GM18519 (cell line): ENCODE data around the gene QDPR.
A peak's percentile ranks its signal among the peaks of the same experiment; 100 is the strongest.

ENCODE experiments used
- ATAC-seq: cut with Tn5 transposase; IDR thresholded peaks from one replicate; pipeline ENCODE4 v1.9.1; 2021; ENCODE audit warnings: mild to moderate bottlenecking, moderate library complexity; ENCODE audit not compliant: unreplicated experiment, low FRiP score

QDPR gene

DNA sequence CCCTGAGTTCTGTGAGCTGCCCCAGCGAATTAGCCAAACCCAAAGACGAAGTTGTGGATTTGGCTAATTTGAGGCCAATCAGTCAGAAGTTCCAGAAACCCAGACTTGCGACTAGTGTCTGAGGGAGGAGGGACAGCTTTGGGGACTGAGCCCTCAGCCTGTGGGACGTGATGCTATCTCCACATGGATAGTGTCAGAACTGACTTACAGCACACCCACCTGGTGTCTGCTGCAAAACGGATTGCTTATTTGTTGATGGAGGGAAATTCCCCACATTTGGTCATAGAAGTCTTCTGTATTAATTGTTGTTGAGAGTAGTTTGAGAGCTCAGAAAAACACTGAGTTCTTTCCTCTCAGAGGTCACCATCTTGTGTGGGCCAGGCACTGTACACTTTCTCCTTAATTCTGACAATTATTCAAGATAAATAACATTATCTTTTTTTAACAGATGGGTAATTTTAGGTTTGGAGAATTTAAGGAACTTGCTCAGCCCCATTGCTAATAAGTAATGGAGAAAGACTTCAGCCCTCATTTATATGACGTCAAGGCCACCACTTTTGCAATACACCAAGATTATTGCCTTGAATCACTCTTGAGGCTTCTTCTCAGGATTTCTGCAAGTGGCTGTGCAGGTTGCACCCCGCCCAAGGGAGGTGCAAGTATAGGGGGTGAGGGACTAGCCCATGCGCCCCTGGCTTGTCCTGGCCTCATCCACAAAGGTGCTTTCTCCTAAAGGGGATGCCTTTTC lies 19.8 kb upstream of the QDPR start:
- no peak for ATAC-seq

DNA sequence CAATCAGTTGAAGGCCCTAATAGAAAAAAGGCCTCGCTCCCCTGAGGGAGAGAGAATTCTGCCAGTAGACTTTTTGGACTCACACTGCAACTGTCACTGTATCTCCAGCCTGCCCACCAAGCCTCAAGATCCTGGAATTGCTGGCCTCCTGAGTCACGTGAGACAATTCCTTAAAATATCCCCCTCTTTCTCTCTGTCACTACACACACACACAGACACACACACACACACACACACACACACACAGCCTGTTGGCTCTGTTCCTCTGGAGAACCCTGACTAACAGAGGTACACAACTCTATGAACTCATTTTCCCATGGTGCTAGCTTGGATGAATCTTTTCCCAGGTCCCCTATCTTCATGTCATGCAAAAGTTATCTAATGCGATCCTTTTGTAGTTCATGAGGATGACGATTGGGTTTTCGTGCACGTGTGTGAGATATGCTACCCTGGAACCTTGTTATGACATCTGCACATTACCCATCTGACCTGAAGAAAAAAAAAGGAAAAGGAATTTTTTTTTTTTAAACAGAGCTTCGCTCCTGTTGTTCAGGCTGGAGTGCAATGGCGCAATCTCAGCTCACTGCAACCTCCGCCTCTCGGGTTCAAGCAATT lies 16.8 kb upstream of the QDPR start:
- no peak for ATAC-seq

DNA sequence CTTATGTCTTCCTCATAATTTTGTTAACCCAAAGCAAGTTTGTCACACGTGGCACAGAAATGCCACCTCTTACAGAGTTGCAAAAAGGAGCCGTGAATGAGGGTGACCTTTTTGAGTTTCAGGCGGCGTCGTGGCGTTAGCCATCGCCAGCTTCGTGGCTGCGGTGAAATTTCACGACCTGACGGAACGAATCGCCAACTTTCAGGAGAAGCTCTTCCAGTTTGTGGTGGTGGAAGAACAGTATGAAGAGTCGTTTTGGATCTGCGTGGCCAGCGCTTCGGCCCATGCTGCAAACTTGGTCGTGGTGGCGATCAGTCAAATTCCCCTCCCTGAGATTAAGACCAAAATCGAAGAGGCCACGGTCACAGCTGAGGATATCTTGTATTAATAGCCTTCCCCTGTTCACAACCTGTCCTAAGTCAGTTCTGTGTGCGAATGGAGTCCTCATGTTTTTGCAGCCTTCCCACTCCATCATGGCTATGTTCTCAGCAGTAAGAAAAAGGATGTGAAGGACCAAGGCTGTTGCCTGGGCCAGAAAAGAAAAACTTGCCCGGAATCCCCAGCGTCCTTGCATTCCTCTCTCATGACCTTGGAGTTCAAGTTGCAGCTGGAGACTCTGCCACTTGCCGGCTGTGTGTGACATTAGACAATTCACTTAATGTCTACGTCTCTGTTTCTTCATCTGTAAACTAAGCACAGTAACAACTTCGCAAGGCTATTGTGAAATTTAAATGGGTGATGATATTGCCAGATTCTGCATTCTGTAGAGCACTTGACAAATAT lies 15.0 kb upstream of the QDPR start:
- no peak for ATAC-seq

DNA sequence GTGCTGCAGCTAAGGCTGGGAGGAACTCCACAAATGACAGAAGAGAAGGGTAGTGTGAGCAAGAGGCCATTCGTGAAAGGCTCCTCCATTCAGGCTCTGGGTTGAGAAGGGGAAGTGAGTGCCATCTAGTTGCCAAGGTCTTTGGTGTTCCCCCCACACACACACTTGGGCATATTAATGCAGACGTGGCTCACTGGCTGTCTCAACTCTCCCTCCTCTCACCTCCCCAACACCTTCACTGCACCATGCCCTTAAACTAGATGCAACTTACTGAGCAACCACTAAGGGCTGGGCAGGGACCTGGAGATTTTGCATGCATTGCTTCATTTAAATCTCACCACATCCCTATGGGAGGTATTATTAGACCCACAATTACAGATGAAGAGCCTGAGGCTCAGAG lies 11.8 kb upstream of the QDPR start:
- no peak for ATAC-seq

DNA sequence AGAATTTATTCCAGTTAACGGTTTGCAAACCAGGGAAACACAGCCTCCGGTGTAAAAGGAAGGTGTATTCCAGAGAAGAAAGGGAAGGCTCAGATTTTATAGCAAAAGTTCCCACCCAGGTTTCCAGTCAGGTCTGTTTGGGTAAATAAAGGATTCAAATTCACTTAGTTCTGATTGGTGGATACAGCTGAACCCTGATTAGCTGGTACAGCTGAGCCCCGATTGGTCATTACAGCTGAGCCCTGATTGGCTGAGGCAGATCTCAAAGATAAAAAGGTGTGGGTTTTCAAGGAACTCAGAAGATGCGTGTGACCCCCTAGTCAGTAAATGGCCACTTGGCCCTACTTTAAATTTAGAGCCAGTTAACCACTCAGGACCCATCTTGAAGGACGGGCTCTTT lies 9.7 kb upstream of the QDPR start:
- ATAC-seq = no peak

DNA sequence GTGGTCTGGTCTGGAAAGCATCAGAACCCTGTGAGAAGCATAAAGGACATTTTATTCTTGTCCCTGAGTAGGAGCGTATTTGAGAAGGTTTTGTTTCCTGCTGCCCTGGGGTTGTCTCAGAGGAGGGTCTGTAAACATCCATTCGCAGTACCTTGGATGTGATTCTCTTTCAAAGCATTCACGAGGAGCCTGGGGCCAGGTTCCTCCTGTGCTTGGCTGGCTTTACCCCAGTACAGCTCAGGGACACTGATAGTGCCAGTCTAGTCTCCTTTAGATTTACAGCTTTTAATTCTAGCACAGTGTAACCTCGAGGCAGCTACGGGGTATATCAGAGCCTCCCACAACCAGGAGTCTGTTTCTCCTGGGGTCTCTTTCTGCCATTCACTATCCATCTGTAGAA lies 5.8 kb upstream of the QDPR start:
- ATAC-seq = no peak

DNA sequence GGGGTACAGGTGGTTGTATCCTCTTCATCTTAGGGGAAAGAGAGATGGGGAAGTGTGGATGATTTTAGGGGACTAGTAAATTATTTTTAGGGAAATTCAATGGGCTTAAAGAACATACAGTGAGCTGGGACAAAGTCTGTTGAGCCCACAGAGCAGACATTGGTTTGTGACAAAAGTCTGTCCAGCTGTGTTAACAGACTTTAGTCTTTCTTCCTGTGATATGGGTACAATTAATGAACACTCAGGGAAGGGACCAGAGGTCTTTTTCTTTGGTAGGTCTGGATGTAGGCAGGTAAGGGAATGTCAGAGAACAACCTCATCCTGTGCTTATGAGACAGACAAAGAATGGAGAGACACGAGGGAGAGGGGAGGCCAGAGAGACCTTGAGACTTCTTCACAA lies 5.1 kb upstream of the QDPR start:
- ATAC-seq = no peak

DNA sequence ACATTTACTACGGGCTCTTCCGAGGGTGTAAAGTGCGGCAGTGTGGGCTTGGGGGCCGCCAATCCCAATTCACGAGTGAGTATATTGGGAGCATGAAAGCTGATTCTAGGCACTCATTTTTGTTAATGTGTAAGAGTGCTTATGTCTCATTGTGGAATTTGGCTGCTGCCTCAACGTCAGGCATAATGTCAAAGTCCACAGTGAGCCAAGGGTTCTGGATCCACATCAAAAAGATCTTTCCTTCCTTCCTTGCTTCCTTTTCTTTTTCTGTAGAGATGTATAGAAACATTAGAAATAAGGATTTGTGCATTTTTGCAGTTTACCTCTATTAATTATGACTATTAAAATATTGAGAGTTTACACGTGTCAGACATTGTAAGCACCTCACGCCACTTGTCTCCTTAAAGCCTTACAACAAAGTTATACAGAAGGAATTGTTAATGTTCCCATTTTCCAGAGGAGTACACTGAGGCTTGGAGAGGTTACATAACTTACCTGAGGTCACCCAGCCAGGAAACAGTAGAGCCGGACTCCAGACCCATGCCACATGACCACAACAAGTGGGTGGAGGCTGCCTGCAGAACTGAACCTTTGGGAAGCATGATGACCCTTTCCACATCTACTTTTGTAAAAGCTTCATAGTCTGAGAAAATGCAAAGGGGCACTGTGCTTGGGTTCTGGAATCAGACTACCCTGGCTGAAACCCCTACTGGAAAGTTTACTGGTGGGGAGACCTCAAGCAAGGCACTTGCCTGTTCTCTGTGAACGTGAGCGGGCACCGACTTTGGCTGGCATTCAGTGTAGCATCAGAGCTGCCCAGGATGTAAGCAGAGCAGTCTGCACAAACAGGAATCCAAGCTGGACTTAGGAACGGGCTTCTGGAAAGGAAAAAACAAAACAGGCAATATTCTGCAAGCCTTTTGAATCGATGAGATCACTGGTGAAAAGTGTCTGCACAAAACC lies 3.8 kb upstream of the QDPR start:
- ATAC-seq = no peak

DNA sequence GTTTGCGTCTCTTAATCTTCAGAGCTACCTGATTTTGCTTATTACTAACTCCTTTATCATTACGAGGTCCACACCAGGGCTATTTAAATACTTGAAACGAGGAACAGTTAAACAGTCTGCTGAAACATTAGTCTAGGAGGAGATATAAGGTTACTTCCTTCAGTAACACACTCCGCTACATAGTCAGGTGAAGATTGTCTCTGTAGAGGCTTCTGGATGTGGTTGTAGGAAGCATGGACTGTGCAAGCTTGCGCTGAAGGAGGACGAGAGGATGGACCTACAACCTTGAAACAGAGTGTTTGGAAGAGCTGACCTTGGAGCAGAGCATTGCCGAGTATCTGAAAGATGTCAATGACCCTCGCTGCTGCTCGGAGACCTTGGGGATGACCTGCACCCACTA lies 3.0 kb upstream of the QDPR start, which contains the start of gene CLRN2:
Gene CLRN2, plus strand, starts transcription at position 301 of the 400 bp plus-strand sequence. CDS start 102 bp downstream, outside the sequence.
- no peak for ATAC-seq

DNA sequence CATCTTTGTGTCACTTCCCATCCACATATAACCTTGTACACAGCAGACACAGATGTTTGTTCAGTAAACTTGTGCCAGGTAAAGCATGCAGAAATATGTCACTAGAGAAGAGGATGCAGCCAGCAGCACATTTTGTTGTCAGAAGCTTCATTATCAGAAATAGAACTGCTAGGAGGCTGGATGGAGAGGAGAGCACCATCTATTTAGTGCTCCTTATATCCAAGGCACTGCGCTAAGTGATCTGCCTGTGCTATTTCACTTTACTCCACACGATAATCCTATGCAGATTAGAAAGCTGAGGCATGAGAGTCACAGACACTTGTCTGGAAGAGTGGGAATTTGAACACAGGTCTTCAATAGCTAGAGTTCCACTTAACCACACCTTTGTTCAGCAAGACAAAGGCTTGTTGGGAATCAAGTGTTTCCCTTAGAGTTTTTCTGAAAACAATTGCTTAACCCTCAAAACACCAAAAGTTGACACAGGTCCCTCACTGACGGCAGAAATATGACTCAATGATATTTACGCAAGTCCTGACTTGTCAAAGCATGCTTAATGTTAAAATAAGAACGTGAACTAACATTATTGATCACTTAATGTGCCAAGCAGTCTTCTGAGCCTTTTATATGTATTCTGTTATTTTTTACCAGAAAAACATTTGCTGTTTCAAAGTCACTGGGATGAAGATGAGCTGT lies 1.2 kb upstream of the QDPR start:
- no peak for ATAC-seq

DNA sequence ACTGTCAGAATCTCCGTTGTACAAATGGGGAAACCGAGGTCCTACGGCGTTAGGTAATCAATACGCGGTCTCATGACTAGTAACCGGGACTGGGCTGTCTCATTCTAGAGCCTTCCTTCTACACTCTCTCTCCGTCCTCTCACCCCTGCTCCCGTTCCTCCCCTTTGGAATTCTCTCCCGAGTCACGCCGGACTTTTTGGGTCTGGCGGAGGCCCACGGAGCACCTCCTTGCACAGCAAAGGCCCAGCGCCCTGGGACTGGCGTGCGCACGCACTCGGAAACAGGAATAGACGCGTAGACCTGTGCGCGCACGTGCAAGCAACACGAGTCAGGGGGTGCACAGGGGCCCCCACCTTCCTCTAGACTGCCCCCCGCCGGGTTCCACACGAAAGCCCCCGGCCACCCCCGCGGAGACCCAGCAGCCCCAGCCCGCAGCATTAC lies 361 bp downstream of the QDPR start:
- peak; percentile 43 for ATAC-seq

DNA sequence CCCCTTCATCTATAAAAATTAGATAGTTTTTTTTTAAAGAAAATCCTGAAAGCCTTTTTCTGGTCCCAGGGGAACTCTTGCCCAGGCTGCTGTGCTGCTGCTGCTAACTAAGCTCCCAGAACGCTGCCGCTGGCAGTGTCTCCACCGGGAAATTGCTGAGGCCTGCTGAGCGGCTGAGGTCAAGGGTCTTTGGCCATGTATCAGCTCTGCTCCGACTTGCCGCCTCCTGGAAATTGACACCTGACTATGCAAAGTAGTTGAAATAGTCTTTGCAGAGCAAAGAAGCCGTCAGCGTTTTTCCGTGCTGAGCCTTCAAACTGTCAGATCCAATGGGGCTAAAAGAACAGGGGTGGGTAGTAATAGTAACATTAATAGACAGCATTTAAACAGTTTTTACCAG lies 839 bp downstream of the QDPR start:
- ATAC-seq = no peak

DNA sequence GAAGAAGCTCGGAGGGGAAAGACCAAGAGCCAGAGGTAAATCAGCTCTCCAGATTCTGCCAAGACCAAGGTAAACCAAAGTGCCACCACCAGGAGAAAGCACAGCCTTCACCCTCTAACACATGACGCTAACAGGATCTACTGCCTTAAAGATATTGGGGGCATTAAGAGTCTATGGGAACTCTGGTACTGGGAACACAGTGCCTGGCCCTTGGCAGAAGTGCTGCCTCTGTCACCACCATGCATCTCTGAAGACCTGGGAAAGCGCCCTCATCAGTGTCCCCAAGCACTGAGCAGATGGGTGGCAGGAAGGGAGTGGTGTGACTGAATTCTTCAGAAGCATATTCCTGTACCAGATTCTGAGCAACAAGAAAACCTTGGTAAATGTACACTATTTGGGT lies 1.3 kb downstream of the QDPR start:
- ATAC-seq = no peak

DNA sequence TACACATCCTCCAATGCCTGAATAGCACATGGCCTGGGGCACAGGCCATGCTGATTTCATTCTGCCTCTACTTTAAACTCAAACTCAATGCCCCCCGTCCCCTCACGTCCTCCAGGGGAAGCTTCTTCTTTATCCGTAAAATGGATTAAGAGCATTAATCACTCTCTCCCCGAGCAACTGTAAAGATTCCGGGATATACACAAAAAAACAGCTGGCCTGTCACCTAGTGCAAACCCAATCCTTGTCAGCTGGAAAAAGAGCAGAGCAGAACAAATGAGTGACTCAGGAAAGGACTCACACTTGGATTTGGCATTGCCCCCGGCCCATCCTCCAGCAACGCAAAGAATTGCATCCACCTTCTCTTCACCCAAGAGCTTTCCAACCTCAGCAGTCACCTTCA lies 7.8 kb downstream of the QDPR start:
- no peak for ATAC-seq

DNA sequence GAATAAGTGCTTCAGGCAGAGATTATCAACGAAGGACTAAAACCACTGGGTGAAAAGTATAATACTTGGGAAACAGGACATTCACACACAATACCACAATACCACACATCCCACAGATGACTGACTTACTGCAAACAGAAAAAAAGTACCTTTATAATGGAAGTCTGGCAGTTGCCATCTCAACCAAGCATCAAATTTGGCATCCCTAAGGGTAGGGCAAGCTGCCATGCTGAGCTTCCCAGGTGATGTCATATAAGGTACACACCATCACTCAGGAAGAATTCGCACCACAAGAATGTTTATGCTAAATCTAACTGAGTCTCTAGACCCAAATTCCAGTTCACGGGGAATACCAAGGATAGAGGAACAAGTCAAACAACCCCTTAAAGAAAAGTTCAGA lies 9.1 kb downstream of the QDPR start:
- no peak for ATAC-seq

DNA sequence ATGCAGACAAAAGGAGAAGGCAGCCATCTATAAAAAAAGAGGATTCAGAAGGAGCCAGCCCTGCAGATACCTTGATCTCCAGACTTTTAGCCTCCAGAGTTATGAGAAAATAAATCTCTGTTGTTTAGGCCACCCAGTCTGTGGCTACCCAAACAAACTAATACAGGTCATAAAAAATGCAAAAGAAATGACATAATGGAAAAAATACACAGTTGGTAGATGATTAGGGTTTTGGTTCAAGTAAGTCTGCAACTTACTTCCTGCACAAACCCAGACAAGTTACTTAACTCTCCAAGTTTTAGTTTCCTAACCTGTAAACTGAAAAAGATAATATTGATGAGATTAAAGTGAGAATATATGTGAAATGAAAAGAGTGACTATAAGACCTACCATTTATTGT lies 11.3 kb downstream of the QDPR start:
- ATAC-seq = no peak

DNA sequence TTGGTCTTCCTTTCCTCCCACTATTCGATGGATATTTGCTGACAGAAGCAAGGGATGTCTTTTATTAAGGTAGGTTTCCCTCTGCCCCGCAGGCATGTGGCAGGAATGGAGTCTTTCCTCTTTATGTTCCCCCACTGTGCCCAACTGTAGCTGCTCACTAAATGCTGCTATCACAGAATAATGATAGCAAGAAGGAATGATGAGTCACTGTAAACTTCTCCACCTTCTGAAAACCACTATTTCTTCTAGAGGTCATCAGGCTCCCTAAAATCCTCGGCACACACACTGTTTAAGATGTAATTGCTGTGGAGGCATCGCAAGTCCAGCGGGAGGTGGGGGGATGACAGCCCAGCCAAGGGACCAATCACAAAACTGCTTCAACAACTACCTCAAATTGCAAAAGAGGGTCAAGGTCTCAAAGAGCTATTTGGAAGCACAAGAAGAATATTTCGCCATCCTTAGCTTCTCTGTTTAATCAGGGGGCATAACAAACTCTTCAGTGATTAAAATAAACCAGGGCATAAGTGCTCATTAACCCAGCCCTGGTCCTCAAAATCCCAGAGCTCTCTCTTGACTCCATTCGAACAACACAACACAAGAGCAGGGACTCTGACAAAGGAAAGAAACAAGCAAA lies 13.9 kb downstream of the QDPR start:
- no peak for ATAC-seq

DNA sequence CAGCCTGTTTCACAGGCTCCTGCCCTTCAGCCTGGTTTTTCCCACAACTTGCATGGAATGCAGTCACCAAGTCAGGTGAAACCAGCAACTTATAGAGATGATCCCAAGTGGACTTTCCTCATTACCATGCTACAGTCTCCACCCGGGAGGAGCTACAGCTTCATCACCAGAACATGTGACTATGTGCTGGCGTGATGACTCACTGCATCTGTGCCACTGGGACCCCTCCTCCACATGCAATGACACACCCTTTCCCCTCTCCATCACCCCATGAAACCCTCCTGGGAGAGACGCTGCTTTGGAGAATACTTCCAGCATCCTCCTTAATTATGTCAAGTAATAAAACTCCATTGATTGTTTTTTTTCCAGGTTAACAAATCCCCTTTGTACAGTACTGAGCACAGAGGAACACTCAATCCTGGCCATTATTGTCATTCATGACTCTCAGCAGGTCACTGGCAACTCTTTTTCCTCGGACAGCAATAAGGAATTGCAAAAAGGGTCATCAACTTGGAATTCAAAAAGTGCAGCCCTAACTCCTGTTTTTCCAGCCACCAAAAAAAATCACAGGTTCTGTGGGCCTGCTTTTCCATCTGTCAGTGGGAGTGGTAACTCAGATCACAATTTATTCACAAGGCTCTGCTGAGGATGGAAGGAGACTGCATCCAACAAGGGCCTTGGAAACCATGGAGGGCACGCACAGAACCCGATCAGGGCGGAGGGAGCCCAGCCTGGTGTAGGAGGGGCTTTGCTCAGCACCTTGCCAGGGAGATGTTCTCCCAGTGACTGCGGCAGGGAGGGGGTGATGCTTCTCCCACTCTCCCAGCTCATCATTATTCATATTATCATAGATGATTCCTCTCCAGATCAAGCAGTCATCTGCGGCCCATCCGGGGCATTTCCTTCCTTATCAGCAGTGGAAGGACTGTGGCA lies 17.4 kb downstream of the QDPR start:
- ATAC-seq = no peak
